WI38 (cell line): Measurements from ENCODE around the gene UST.
A peak's percentile ranks its signal among the peaks of the same experiment; 100 is the strongest.
"Not testable (repeated sequence)": the region's sequence is repeated elsewhere in the genome, so short reads cannot be mapped to it uniquely, and the experiment has no call there.

Source experiments
- H3K4me3 ChIP-seq: 2 replicates; pipeline ENCODE4 v1.5.1; 2011; ENCODE audit warnings: low read depth, mild to moderate bottlenecking, control low read depth, low read length
- CTCF ChIP-seq: IDR thresholded peaks from 2 replicates; pipeline ENCODE4 v1.5.1; 2012; ENCODE audit warnings: low read depth, mild to moderate bottlenecking, control low read depth, low read length

Gene UST

GRCh38 chr6:149032599-149033405, 286.0 kb downstream of the UST start:
- no peak overlapping the region for H3K4me3 ChIP-seq
- no peak for TF ChIP-seq CTCF

- TF ChIP-seq CTCF = no peak
- H3K4me3 ChIP-seq = no peak overlapping the region
Observed at GRCh38 chr6:149033454-149033853, 286.6 kb downstream of the UST start.

GRCh38 chr6:149035766-149036165, 288.9 kb downstream of the UST start:
- TF ChIP-seq CTCF = no peak

GRCh38 chr6:149037051-149037671, 290.3 kb downstream of the UST start:
- H3K4me3 ChIP-seq = peak overlapping the region; percentile 36
- TF ChIP-seq CTCF = no peak

More at GRCh38 chr6:149035766-149036165, 288.9 kb downstream of the UST start:
- no peak overlapping the region for H3K4me3 ChIP-seq

GRCh38 chr6:149039025-149039424, 292.2 kb downstream of the UST start:
- H3K4me3 ChIP-seq = not testable (repeated sequence)

- H3K4me3 ChIP-seq = no peak overlapping the region
- TF ChIP-seq CTCF = no peak
Observed at GRCh38 chr6:149041953-149042352, 295.1 kb downstream of the UST start.

GRCh38 chr6:149043476-149044130, 296.8 kb downstream of the UST start:
- 0 out of 2 replicates have a peak, but pooled peaks have one; percentile 9 for TF ChIP-seq CTCF
- no peak overlapping the region for H3K4me3 ChIP-seq
